GM19324 (cell line): ENCODE measurements around the gene BATF3.

ENCODE experiments used
- ATAC-seq: cut with Tn5 transposase; IDR thresholded peaks from one replicate; pipeline ENCODE4 v1.9.1; 2021; ENCODE audit warnings: mild to moderate bottlenecking, moderate library complexity; ENCODE audit not compliant: unreplicated experiment, low FRiP score

The BATF3 gene

GRCh38 chr1:212686069-212686468, 13.6 kb downstream of the BATF3 start:
- no peak for ATAC-seq

- ATAC-seq = no peak
These were observed 14.2 kb downstream of the BATF3 start for GRCh38 chr1:212685429-212685828.

GRCh38 chr1:212684521-212685090, 15.0 kb downstream of the BATF3 start:
- no peak for ATAC-seq

- no peak for ATAC-seq
These were observed 15.6 kb downstream of the BATF3 start for GRCh38 chr1:212684076-212684475.

- ATAC-seq = peak; percentile 87
These were observed 16.3 kb downstream of the BATF3 start for GRCh38 chr1:212683357-212683722.

- ATAC-seq = no peak
These were observed 18.8 kb downstream of the BATF3 start for GRCh38 chr1:212680680-212681389.

- peak; percentile 44 for ATAC-seq
These were observed 20.9 kb downstream of the BATF3 start for GRCh38 chr1:212678456-212679410.

- ATAC-seq = no peak
These were observed 22.1 kb downstream of the BATF3 start for GRCh38 chr1:212677573-212677972.

- ATAC-seq = no peak
These were observed 22.5 kb downstream of the BATF3 start for GRCh38 chr1:212677136-212677535.

- ATAC-seq = no peak
These were observed 24.0 kb downstream of the BATF3 start for GRCh38 chr1:212675675-212676074.

GRCh38 chr1:212674872-212675271, 24.8 kb downstream of the BATF3 start:
- ATAC-seq = no peak

GRCh38 chr1:212671342-212672031, 28.2 kb downstream of the BATF3 start:
- no peak for ATAC-seq

GRCh38 chr1:212670882-212671281, 28.8 kb downstream of the BATF3 start:
- no peak for ATAC-seq

- no peak for ATAC-seq
These were observed 29.3 kb downstream of the BATF3 start for GRCh38 chr1:212670301-212670700.

- ATAC-seq = no peak
These were observed 30.0 kb downstream of the BATF3 start for GRCh38 chr1:212669600-212669999.

- ATAC-seq = no peak
These were observed 30.5 kb downstream of the BATF3 start for GRCh38 chr1:212669102-212669501.

- ATAC-seq = no peak
These were observed 31.2 kb downstream of the BATF3 start for GRCh38 chr1:212668477-212668876.

GRCh38 chr1:212667223-212668139, 32.2 kb downstream of the BATF3 start:
- ATAC-seq = no peak

- no peak for ATAC-seq
These were observed 33.4 kb downstream of the BATF3 start for GRCh38 chr1:212666116-212666775.
